Fibroblast of lung (primary cell): ENCODE data around the gene BBS1. TPM values are rescaled to one million over a fixed set of nuclear protein-coding genes. Genes with fewer than 3 reads are reported as not detected.

Experiments
- DNase-seq, 2 donors: peaks; one replicate each; pipeline versions ENCODE4 v3.0.0 to v3.0.0-alpha.2; 2010; ENCODE audit warnings: low read depth in 2 of 2
- H2AFZ ChIP-seq: 2 replicates; pipeline ENCODE4 v1.5.1; 2012; ENCODE audit warnings: low read length, control low read depth, inconsistent platforms
- H3K27ac ChIP-seq: 2 replicates; pipeline ENCODE4 v1.5.1; 2011; ENCODE audit warnings: low read length, control low read depth; ENCODE audit not compliant: insufficient read depth
- H3K27me3 ChIP-seq: 2 replicates; pipeline ENCODE4 v1.5.1; 2011; ENCODE audit warnings: mild to moderate bottlenecking, low read length; ENCODE audit not compliant: control insufficient read depth, insufficient read depth
- H3K36me3 ChIP-seq: 2 replicates; pipeline ENCODE4 v1.5.1; 2011; ENCODE audit warnings: low read length; ENCODE audit not compliant: control insufficient read depth, insufficient read depth
- H3K4me1 ChIP-seq: 2 replicates; pipeline ENCODE4 v1.5.1; 2011; ENCODE audit warnings: low read length; ENCODE audit not compliant: control insufficient read depth, insufficient read depth; ENCODE audit errors: extremely low read depth
- H3K4me2 ChIP-seq: 2 replicates; pipeline ENCODE4 v1.5.1; 2011; ENCODE audit warnings: low read length, control low read depth; ENCODE audit not compliant: insufficient read depth; ENCODE audit errors: extremely low read depth
- H3K4me3 ChIP-seq, 4 experiments: fragments of 200-600 bp in 1 of 4; sonication (generic) in 1 of 4; replicated peaks in 1 of 4; 2 replicates each; pipeline ENCODE4 v1.5.1; 2011 to 2016; ENCODE audit warnings: low read length in 4 of 4, low read depth in 3 of 4, mild to moderate bottlenecking in 3 of 4, control low read depth in 2 of 4, inconsistent platforms in 1 of 4, mixed read lengths in 1 of 4; ENCODE audit not compliant: insufficient read depth in 1 of 4; ENCODE audit errors: control extremely low read depth in 1 of 4
- H3K79me2 ChIP-seq: 2 replicates; pipeline ENCODE4 v1.5.1; 2012; ENCODE audit warnings: mild to moderate bottlenecking, low read length, inconsistent platforms; ENCODE audit not compliant: control insufficient read depth, insufficient read depth
- H3K9ac ChIP-seq: 2 replicates; pipeline ENCODE4 v1.5.1; 2011; ENCODE audit warnings: mild to moderate bottlenecking, low read length, control low read depth; ENCODE audit not compliant: insufficient read depth
- H3K9me3 ChIP-seq: 2 replicates; pipeline ENCODE4 v1.5.1; 2012; ENCODE audit warnings: low read depth, low read length; ENCODE audit not compliant: control insufficient read depth, insufficient read depth
- H4K20me1 ChIP-seq: 2 replicates; pipeline ENCODE4 v1.5.1; 2011; ENCODE audit warnings: low read length; ENCODE audit not compliant: control insufficient read depth, insufficient read depth; ENCODE audit errors: extremely low read depth
- EZH2 ChIP-seq: IDR thresholded peaks from 2 replicates; pipeline ENCODE4 v1.5.1; 2012; ENCODE audit warnings: low read length, control low read depth, mild to moderate bottlenecking; ENCODE audit errors: missing control alignments
- polyA plus RNA-seq, 2 donors: library from polyadenylated mRNA; depleted of rRNA in 1 of 2; stranded (reverse) in 1 of 2; unstranded in 1 of 2; fragments of >200 nt; gene quantifications; 2 replicates each; pipeline ENCODE4 v1.2.1, GENCODE V29; 2011 to 2012; ENCODE audit warnings: missing spikeins in 1 of 2
- total RNA-seq: library from RNA; depleted of rRNA; stranded (reverse); fragments of >200 nt; gene quantifications from 2 replicates; pipeline ENCODE4 v1.2.1, GENCODE V29; 2014
- TF ChIP-seq, protein P1 (sequence below), 2 donors: IDR thresholded peaks in 1 of 2; conservative IDR thresholded peaks in 1 of 2; 1 replicate in 1 of 2; 2 replicates in 1 of 2; pipeline ENCODE4 v1.5.1; 2011 to 2012; ENCODE audit warnings: low read length in 2 of 2, control low read depth in 1 of 2, inconsistent platforms in 1 of 2, low read depth in 1 of 2, mild to moderate bottlenecking in 1 of 2

The BBS1 gene
- total and polyA plus RNA-seq, 2 donors (not counting 1 experiment from before 2014, with no cell fraction given): 16.5 to 20.5 TPM

- H3K9ac ChIP-seq: no peak overlapping the region
- TF ChIP-seq, protein P1, sequence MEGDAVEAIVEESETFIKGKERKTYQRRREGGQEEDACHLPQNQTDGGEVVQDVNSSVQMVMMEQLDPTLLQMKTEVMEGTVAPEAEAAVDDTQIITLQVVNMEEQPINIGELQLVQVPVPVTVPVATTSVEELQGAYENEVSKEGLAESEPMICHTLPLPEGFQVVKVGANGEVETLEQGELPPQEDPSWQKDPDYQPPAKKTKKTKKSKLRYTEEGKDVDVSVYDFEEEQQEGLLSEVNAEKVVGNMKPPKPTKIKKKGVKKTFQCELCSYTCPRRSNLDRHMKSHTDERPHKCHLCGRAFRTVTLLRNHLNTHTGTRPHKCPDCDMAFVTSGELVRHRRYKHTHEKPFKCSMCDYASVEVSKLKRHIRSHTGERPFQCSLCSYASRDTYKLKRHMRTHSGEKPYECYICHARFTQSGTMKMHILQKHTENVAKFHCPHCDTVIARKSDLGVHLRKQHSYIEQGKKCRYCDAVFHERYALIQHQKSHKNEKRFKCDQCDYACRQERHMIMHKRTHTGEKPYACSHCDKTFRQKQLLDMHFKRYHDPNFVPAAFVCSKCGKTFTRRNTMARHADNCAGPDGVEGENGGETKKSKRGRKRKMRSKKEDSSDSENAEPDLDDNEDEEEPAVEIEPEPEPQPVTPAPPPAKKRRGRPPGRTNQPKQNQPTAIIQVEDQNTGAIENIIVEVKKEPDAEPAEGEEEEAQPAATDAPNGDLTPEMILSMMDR (conservative IDR thresholded peaks at IDR 0.05 in 1 of 2, IDR thresholded peaks at IDR 0.05 in 1 of 2; ENCODE audit: low read depth in 1 of 2, low read length in 2 of 2): no peak
- no peak for TF ChIP-seq EZH2
- no peaks in the 10 kb centered on the region for H3K79me2 ChIP-seq
- no peak for DNase-seq
- H2AFZ ChIP-seq: no peak overlapping the region
- peaks cover 5% of the 10 kb centered on the region for H3K36me3 ChIP-seq
- H3K27ac ChIP-seq: no peak overlapping the region
- no peaks in the 10 kb centered on the region for H3K9me3 ChIP-seq
- H3K4me2 ChIP-seq: no peak overlapping the region
- H3K27me3 ChIP-seq: no peaks in the 10 kb centered on the region
- H3K4me3 ChIP-seq: no peak overlapping the region
- no peaks in the 10 kb centered on the region for H3K4me1 ChIP-seq
- H4K20me1 ChIP-seq: no peaks in the 10 kb centered on the region
Measured at GRCh38 chr11:66498506-66498905, 11.9 kb upstream of the BBS1 start.

- TF ChIP-seq, protein P1 (conservative IDR thresholded peaks at IDR 0.05 in 1 of 2, IDR thresholded peaks at IDR 0.05 in 1 of 2; ENCODE audit: low read depth in 1 of 2, low read length in 2 of 2): no peak
- no peak for TF ChIP-seq EZH2
- no peaks in the 10 kb centered on the region for H3K36me3 ChIP-seq
- H3K27me3 ChIP-seq: no peaks in the 10 kb centered on the region
- H4K20me1 ChIP-seq: no peaks in the 10 kb centered on the region
- no peak overlapping the region for H3K9ac ChIP-seq
- H3K9me3 ChIP-seq: no peaks in the 10 kb centered on the region
- H3K4me2 ChIP-seq: no peak overlapping the region
- H3K4me3 ChIP-seq: no peak overlapping the region
- no peaks in the 10 kb centered on the region for H3K79me2 ChIP-seq
- H3K4me1 ChIP-seq: no peaks in the 10 kb centered on the region
- H3K27ac ChIP-seq: no peak overlapping the region
- DNase-seq: no peak
- no peak overlapping the region for H2AFZ ChIP-seq
Measured at GRCh38 chr11:66505276-66505816, 5.1 kb upstream of the BBS1 start.

DNA sequence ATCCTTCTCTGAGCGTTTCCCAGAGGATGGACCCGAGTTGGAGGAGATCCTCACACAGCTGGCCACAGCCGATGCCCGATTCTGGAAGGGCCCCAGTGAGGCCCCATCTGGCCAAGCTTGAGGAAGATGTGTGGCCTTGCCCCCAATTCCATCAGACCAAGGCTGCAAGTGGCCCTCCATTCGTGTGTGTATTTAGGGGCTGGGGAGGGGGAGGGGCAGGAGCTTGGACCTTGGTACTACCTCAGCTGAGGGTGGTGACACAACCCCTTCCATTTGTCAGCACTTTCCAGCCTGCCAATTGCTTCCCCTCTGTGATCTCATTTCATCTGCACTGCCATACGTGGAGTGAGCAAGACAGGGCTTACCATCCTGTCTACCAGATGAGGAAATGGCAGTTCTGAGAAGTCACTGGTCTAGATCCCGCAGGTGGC is 1.3 kb upstream of the BBS1 start:
- no peak overlapping the region for H3K9ac ChIP-seq
- no peak overlapping the region for H3K4me2 ChIP-seq
- no peak for DNase-seq

More for the DNA sequence above, 1.3 kb upstream of the BBS1 start:
- Histone ChIP-seq H3K4me3 (no peak overlapping the region), H4K20me1 (no peaks in the 10 kb centered on the region), H2AFZ (no peak overlapping the region), H3K4me1 (no peaks in the 10 kb centered on the region), H3K36me3 (no peaks in the 10 kb centered on the region), H3K9me3 (no peaks in the 10 kb centered on the region), H3K79me2 (peaks cover 5% of the 10 kb centered on the region), H3K27me3 (no peaks in the 10 kb centered on the region), H3K27ac (no peak overlapping the region)
- no peak for TF ChIP-seq EZH2
- TF ChIP-seq, protein P1 (conservative IDR thresholded peaks at IDR 0.05 in 1 of 2, IDR thresholded peaks at IDR 0.05 in 1 of 2; ENCODE audit: low read depth in 1 of 2, low read length in 2 of 2): no peak
